ENCODE data around the gene PTPRM.

Gene PTPRM

GRCh38 chr18:7632152-7633098 lies 65.3 kb downstream of the PTPRM start:
- H3K36me3 ChIP-seq (replicated peaks): no peaks in the 10 kb centered on the region
- no peak overlapping the region for H3K4me3 ChIP-seq
- no peaks in the 10 kb centered on the region for H3K4me1 ChIP-seq
- DNase-seq (ENCODE audit: low spot score in 2 of 2): no peak
- H3K9me3 ChIP-seq: no peaks in the 10 kb centered on the region; the same call in 1 of the 2 replicates
- no peaks in the 10 kb centered on the region for H3K27me3 ChIP-seq (ENCODE audit: low read depth)
- in situ Hi-C loops (cut with MboI; ENCODE audit: low sequenced_read_pairs): no loop called here

- in situ Hi-C loops (cut with MboI; ENCODE audit: low sequenced_read_pairs): no loop called here
- no peaks in the 10 kb centered on the region; the same call in 1 of the 2 replicates for H3K9me3 ChIP-seq
- no peaks in the 10 kb centered on the region for H3K4me1 ChIP-seq
- DNase-seq (ENCODE audit: low spot score in 2 of 2): no peak
- no peak overlapping the region for H3K4me3 ChIP-seq
- H3K27me3 ChIP-seq (ENCODE audit: low read depth): no peaks in the 10 kb centered on the region
- no peaks in the 10 kb centered on the region for H3K36me3 ChIP-seq (replicated peaks)
Observed at GRCh38 chr18:7633171-7633570, 66.1 kb downstream of the PTPRM start.

- Histone ChIP-seq H3K9me3 (no peaks in the 10 kb centered on the region), H3K4me1 (no peaks in the 10 kb centered on the region), H3K27me3 (ENCODE audit: low read depth) (no peaks in the 10 kb centered on the region), H3K4me3 (no peak overlapping the region), H3K36me3 (replicated peaks) (no peaks in the 10 kb centered on the region)
- DNase-seq (ENCODE audit: low spot score in 2 of 2): no peak
- in situ Hi-C loops (cut with MboI; ENCODE audit: low sequenced_read_pairs): no loop called here
Observed at GRCh38 chr18:7635948-7636347, 68.8 kb downstream of the PTPRM start.

- no peak for DNase-seq (ENCODE audit: low spot score in 2 of 2)
- Histone ChIP-seq H3K36me3 (replicated peaks) (no peaks in the 10 kb centered on the region), H3K4me3 (no peak overlapping the region), H3K27me3 (ENCODE audit: low read depth) (no peaks in the 10 kb centered on the region), H3K4me1 (no peaks in the 10 kb centered on the region), H3K9me3 (no peaks in the 10 kb centered on the region)
- in situ Hi-C loops (cut with MboI; ENCODE audit: low sequenced_read_pairs): no loop called here
Observed at GRCh38 chr18:7637269-7637668, 70.2 kb downstream of the PTPRM start.

GRCh38 chr18:7638321-7638720 lies 71.2 kb downstream of the PTPRM start:
- in situ Hi-C loops (cut with MboI; ENCODE audit: low sequenced_read_pairs): no loop called here
- DNase-seq (ENCODE audit: low spot score in 2 of 2): no peak
- H3K4me1 ChIP-seq: no peaks in the 10 kb centered on the region
- no peaks in the 10 kb centered on the region for H3K36me3 ChIP-seq (replicated peaks)
- no peaks in the 10 kb centered on the region for H3K27me3 ChIP-seq (ENCODE audit: low read depth)
- no peak overlapping the region for H3K4me3 ChIP-seq
- no peaks in the 10 kb centered on the region for H3K9me3 ChIP-seq

GRCh38 chr18:7641813-7642212 lies 74.7 kb downstream of the PTPRM start:
- no peak for DNase-seq (ENCODE audit: low spot score in 2 of 2)
- Histone ChIP-seq H3K4me3 (no peak overlapping the region), H3K9me3 (no peaks in the 10 kb centered on the region), H3K36me3 (replicated peaks) (no peaks in the 10 kb centered on the region), H3K27me3 (ENCODE audit: low read depth) (no peaks in the 10 kb centered on the region), H3K4me1 (no peaks in the 10 kb centered on the region)
- in situ Hi-C loops (cut with MboI; ENCODE audit: low sequenced_read_pairs): no loop called here

GRCh38 chr18:7642331-7642890 lies 75.3 kb downstream of the PTPRM start:
- DNase-seq (ENCODE audit: low spot score in 2 of 2): no peak
- H3K36me3 ChIP-seq (replicated peaks): no peaks in the 10 kb centered on the region
- in situ Hi-C loops (cut with MboI; ENCODE audit: low sequenced_read_pairs): no loop called here
- H3K4me1 ChIP-seq: no peaks in the 10 kb centered on the region
- H3K9me3 ChIP-seq: no peaks in the 10 kb centered on the region
- no peak overlapping the region for H3K4me3 ChIP-seq
- no peaks in the 10 kb centered on the region for H3K27me3 ChIP-seq (ENCODE audit: low read depth)

- no peak overlapping the region for H3K4me3 ChIP-seq
- no peaks in the 10 kb centered on the region for H3K4me1 ChIP-seq
- DNase-seq (ENCODE audit: low spot score in 2 of 2): no peak
- in situ Hi-C loops (cut with MboI; ENCODE audit: low sequenced_read_pairs): no loop called here
- no peaks in the 10 kb centered on the region for H3K27me3 ChIP-seq (ENCODE audit: low read depth)
- H3K36me3 ChIP-seq (replicated peaks): no peaks in the 10 kb centered on the region
- no peaks in the 10 kb centered on the region; the same call in 1 of the 2 replicates for H3K9me3 ChIP-seq
Observed at GRCh38 chr18:7645756-7646155, 78.6 kb downstream of the PTPRM start.

GRCh38 chr18:7646174-7646886 lies 79.2 kb downstream of the PTPRM start:
- Histone ChIP-seq H3K4me3 (no peak overlapping the region), H3K9me3 (no peaks in the 10 kb centered on the region; the same call in 1 of the 2 replicates), H3K4me1 (no peaks in the 10 kb centered on the region), H3K36me3 (replicated peaks) (no peaks in the 10 kb centered on the region), H3K27me3 (ENCODE audit: low read depth) (no peaks in the 10 kb centered on the region)
- in situ Hi-C loops (cut with MboI; ENCODE audit: low sequenced_read_pairs): no loop called here
- DNase-seq (ENCODE audit: low spot score in 2 of 2): no peak

- no peaks in the 10 kb centered on the region for H3K27me3 ChIP-seq (ENCODE audit: low read depth)
- no peak for DNase-seq (ENCODE audit: low spot score in 2 of 2)
- H3K4me1 ChIP-seq: no peaks in the 10 kb centered on the region
- no peak overlapping the region for H3K4me3 ChIP-seq
- H3K36me3 ChIP-seq (replicated peaks): no peaks in the 10 kb centered on the region
- in situ Hi-C loops (cut with MboI; ENCODE audit: low sequenced_read_pairs): no loop called here
- H3K9me3 ChIP-seq: no peaks in the 10 kb centered on the region; the same call in 1 of the 2 replicates
Observed at GRCh38 chr18:7647500-7647899, 80.4 kb downstream of the PTPRM start.

GRCh38 chr18:7657050-7657449 lies 89.9 kb downstream of the PTPRM start:
- DNase-seq (ENCODE audit: low spot score in 2 of 2): no peak

GRCh38 chr18:7657937-7658336 lies 90.8 kb downstream of the PTPRM start:
- no peaks in the 10 kb centered on the region for H3K9me3 ChIP-seq
- DNase-seq (ENCODE audit: low spot score in 2 of 2): no peak
- in situ Hi-C loops (cut with MboI; ENCODE audit: low sequenced_read_pairs): no loop called here
- H3K36me3 ChIP-seq (replicated peaks): no peaks in the 10 kb centered on the region
- no peak overlapping the region for H3K4me3 ChIP-seq
- H3K4me1 ChIP-seq: no peaks in the 10 kb centered on the region
- H3K27me3 ChIP-seq (ENCODE audit: low read depth): no peaks in the 10 kb centered on the region

More at GRCh38 chr18:7657050-7657449, 89.9 kb downstream of the PTPRM start:
- Histone ChIP-seq H3K4me1 (no peaks in the 10 kb centered on the region), H3K27me3 (ENCODE audit: low read depth) (no peaks in the 10 kb centered on the region), H3K36me3 (replicated peaks) (no peaks in the 10 kb centered on the region), H3K9me3 (no peaks in the 10 kb centered on the region), H3K4me3 (no peak overlapping the region)
- in situ Hi-C loops (cut with MboI; ENCODE audit: low sequenced_read_pairs): no loop called here

- Histone ChIP-seq H3K27me3 (ENCODE audit: low read depth) (no peaks in the 10 kb centered on the region), H3K4me3 (no peak overlapping the region), H3K4me1 (no peaks in the 10 kb centered on the region), H3K36me3 (replicated peaks) (no peaks in the 10 kb centered on the region), H3K9me3 (no peaks in the 10 kb centered on the region)
- DNase-seq (ENCODE audit: low spot score in 2 of 2): no peak
- in situ Hi-C loops (cut with MboI; ENCODE audit: low sequenced_read_pairs): no loop called here
Observed at GRCh38 chr18:7658701-7659100, 91.6 kb downstream of the PTPRM start.

GRCh38 chr18:7661207-7661606 lies 94.1 kb downstream of the PTPRM start:
- H3K4me1 ChIP-seq: no peaks in the 10 kb centered on the region
- H3K27me3 ChIP-seq (ENCODE audit: low read depth): no peaks in the 10 kb centered on the region
- no peaks in the 10 kb centered on the region for H3K36me3 ChIP-seq (replicated peaks)
- H3K9me3 ChIP-seq: no peaks in the 10 kb centered on the region
- H3K4me3 ChIP-seq: no peak overlapping the region
- in situ Hi-C loops (cut with MboI; ENCODE audit: low sequenced_read_pairs): no loop called here
- DNase-seq (ENCODE audit: low spot score in 2 of 2): no peak

Measured in HAP-1 (cell line).